Peyer's patch (tissue), 4 donors: ENCODE measurements around the gene CCNQ.

Source experiments
- CTCF ChIP-seq, 6 experiments: fragments of 450-650 bp in 4 of 6; fragments of 200-600 bp in 2 of 6; sonication (generic) in 1 of 6; IDR thresholded peaks; one replicate each; pipeline ENCODE4 v1.5.1; 2017 to 2019; ENCODE audit warnings: antibody characterized with exemption in 6 of 6, mild to moderate bottlenecking in 3 of 6, moderate library complexity in 1 of 6
- POLR2A ChIP-seq, 2 donors: fragments of 450-650 bp; IDR thresholded peaks; one replicate each; pipeline ENCODE4 v1.5.1; 2017; ENCODE audit warnings: antibody characterized with exemption in 2 of 2, mild to moderate bottlenecking in 2 of 2, moderate library complexity in 2 of 2

GRCh38 chrX:153582896-153583295 is 16.0 kb downstream of the CCNQ start:
- TF ChIP-seq CTCF (IDR thresholded peaks at IDR 0.05) (no peak), POLR2A (IDR thresholded peaks at IDR 0.05) (no peak)
